Measurements from ENCODE around the gene TAS2R40.

Gene TAS2R40

GRCh38 chr7:143240291-143241168, 18.7 kb downstream of the TAS2R40 start:
- no peak overlapping the region for H3K4me3 ChIP-seq (ENCODE audit: low read depth, low read length)
- peak; percentile 70 for TF ChIP-seq CTCF (IDR thresholded peaks at IDR 0.05; ENCODE audit: borderline replicate concordance, insufficient read depth, low read depth, low read length)

GRCh38 chr7:143242306-143242705, 20.5 kb downstream of the TAS2R40 start:
- no peak overlapping the region for H3K4me3 ChIP-seq (ENCODE audit: low read depth, low read length)
- no peak for TF ChIP-seq CTCF (IDR thresholded peaks at IDR 0.05; ENCODE audit: borderline replicate concordance, insufficient read depth, low read depth, low read length)

GRCh38 chr7:143243111-143243510, 21.3 kb downstream of the TAS2R40 start:
- no peak for TF ChIP-seq CTCF (IDR thresholded peaks at IDR 0.05; ENCODE audit: borderline replicate concordance, insufficient read depth, low read depth, low read length)
- H3K4me3 ChIP-seq (ENCODE audit: low read depth, low read length) = no peak overlapping the region

- no peak for TF ChIP-seq CTCF (IDR thresholded peaks at IDR 0.05; ENCODE audit: borderline replicate concordance, insufficient read depth, low read depth, low read length)
These were observed 21.8 kb downstream of the TAS2R40 start for GRCh38 chr7:143243614-143244013.

GRCh38 chr7:143244321-143244720, 22.5 kb downstream of the TAS2R40 start:
- H3K4me3 ChIP-seq (ENCODE audit: low read depth, low read length) = no peak overlapping the region
- TF ChIP-seq CTCF (IDR thresholded peaks at IDR 0.05; ENCODE audit: borderline replicate concordance, insufficient read depth, low read depth, low read length) = no peak

More at GRCh38 chr7:143243614-143244013, 21.8 kb downstream of the TAS2R40 start:
- H3K4me3 ChIP-seq (ENCODE audit: low read depth, low read length) = no peak overlapping the region

GRCh38 chr7:143245123-143245522, 23.3 kb downstream of the TAS2R40 start:
- TF ChIP-seq CTCF (IDR thresholded peaks at IDR 0.05; ENCODE audit: borderline replicate concordance, insufficient read depth, low read depth, low read length) = no peak
- H3K4me3 ChIP-seq (ENCODE audit: low read depth, low read length) = no peak overlapping the region

GRCh38 chr7:143247372-143247771, 25.5 kb downstream of the TAS2R40 start:
- TF ChIP-seq CTCF (IDR thresholded peaks at IDR 0.05; ENCODE audit: borderline replicate concordance, insufficient read depth, low read depth, low read length) = no peak
- no peak overlapping the region for H3K4me3 ChIP-seq (ENCODE audit: low read depth, low read length)
